CD14-positive monocyte (primary cell): ENCODE results near the gene ST3GAL4. TPM values are rescaled to one million over a fixed set of nuclear protein-coding genes. Genes with fewer than 3 reads are reported as not detected.

ENCODE experiments used
- DNase-seq, 3 donors: peaks; one replicate each; pipeline ENCODE4 v3.0.0-alpha.2; 2011 to 2022
- H2AFZ ChIP-seq: 2 replicates; pipeline ENCODE4 v1.6.0; 2012; ENCODE audit warnings: mild to moderate bottlenecking, low read depth, low read length, inconsistent platforms; ENCODE audit not compliant: insufficient read depth, poor library complexity, severe bottlenecking
- H3K27ac ChIP-seq, 2 donors: 1 replicate in 1 of 2; 2 replicates in 1 of 2; pipeline ENCODE4 v1.5.1; 2012 to 2013; ENCODE audit warnings: low read length in 2 of 2, control low read depth in 1 of 2, inconsistent platforms in 1 of 2, low read depth in 1 of 2, mild to moderate bottlenecking in 1 of 2
- H3K27me3 ChIP-seq, 2 donors: one replicate each; pipeline versions ENCODE4 v1.6.0 to v1.6.1; 2011 to 2013; ENCODE audit warnings: low read length in 2 of 2; ENCODE audit not compliant: control insufficient read depth in 2 of 2, insufficient read depth in 2 of 2
- H3K36me3 ChIP-seq, 2 donors: replicated peaks in 1 of 2; 1 replicate in 1 of 2; 2 replicates in 1 of 2; pipeline versions ENCODE4 v1.5.1 to v1.6.1; 2012 to 2013; ENCODE audit warnings: low read length in 2 of 2, control low read depth in 1 of 2, inconsistent platforms in 1 of 2, mild to moderate bottlenecking in 1 of 2; ENCODE audit not compliant: insufficient read depth in 2 of 2, control insufficient read depth in 1 of 2
- H3K4me1 ChIP-seq, 2 donors: 1 replicate in 1 of 2; 2 replicates in 1 of 2; pipeline versions ENCODE4 v1.5.1 to v1.6.1; 2012 to 2013; ENCODE audit warnings: low read length in 2 of 2, control low read depth in 1 of 2, inconsistent platforms in 1 of 2, mild to moderate bottlenecking in 1 of 2, moderate library complexity in 1 of 2; ENCODE audit not compliant: insufficient read depth in 2 of 2, control insufficient read depth in 1 of 2
- H3K4me2 ChIP-seq: replicated peaks from 2 replicates; pipeline ENCODE3; 2012; ENCODE audit warnings: low read length, moderate library complexity, mild to moderate bottlenecking; ENCODE audit not compliant: poor library complexity, severe bottlenecking; ENCODE audit errors: extremely low read depth
- H3K4me3 ChIP-seq, 3 experiments: fragments of 200-600 bp in 1 of 3; sonication (generic) in 1 of 3; replicated peaks in 1 of 3; 1 replicate in 2 of 3; 2 replicates in 1 of 3; pipeline ENCODE4 v1.5.1; 2011 to 2013; ENCODE audit warnings: low read length in 3 of 3, mild to moderate bottlenecking in 3 of 3, control low read depth in 2 of 3, low read depth in 2 of 3, inconsistent platforms in 1 of 3, moderate library complexity in 1 of 3
- H3K79me2 ChIP-seq: 2 replicates; pipeline ENCODE4 v1.6.0; 2012; ENCODE audit warnings: mild to moderate bottlenecking, control low read depth, inconsistent platforms, low read length, moderate library complexity; ENCODE audit not compliant: insufficient read depth
- H3K9ac ChIP-seq: 2 replicates; pipeline ENCODE4 v1.6.0; 2017; ENCODE audit warnings: low read length, mild to moderate bottlenecking; ENCODE audit not compliant: insufficient read depth, poor library complexity, severe bottlenecking
- H3K9me3 ChIP-seq, 2 donors: replicated peaks in 1 of 2; 1 replicate in 1 of 2; 2 replicates in 1 of 2; pipeline versions ENCODE4 v1.5.1 to v1.6.1; 2012 to 2013; ENCODE audit warnings: low read length in 2 of 2, control low read depth in 1 of 2; ENCODE audit not compliant: control insufficient read depth in 1 of 2, insufficient read depth in 1 of 2
- H4K20me1 ChIP-seq: 2 replicates; pipeline ENCODE4 v1.6.0; 2012; ENCODE audit warnings: mild to moderate bottlenecking, low read length, control low read depth, moderate library complexity; ENCODE audit not compliant: insufficient read depth
- H3K27ac Mint-ChIP-seq, 7 donors: one replicate each; pipeline ENCODE4 v1.8.0; 2020; ENCODE audit warnings: mild to moderate bottlenecking in 7 of 7, mixed read lengths in 7 of 7, moderate library complexity in 6 of 7, inconsistent platforms in 2 of 7
- H3K27me3 Mint-ChIP-seq, 3 donors: one replicate each; pipeline ENCODE4 v1.8.0; 2021 to 2022; ENCODE audit warnings: low read depth in 3 of 3, mild to moderate bottlenecking in 3 of 3, mixed read lengths in 3 of 3, moderate library complexity in 3 of 3, inconsistent platforms in 1 of 3
- H3K36me3 Mint-ChIP-seq, 2 donors: one replicate each; pipeline ENCODE4 v1.8.0; 2020; ENCODE audit warnings: mixed read lengths in 2 of 2, inconsistent platforms in 1 of 2, mild to moderate bottlenecking in 1 of 2
- H3K4me1 Mint-ChIP-seq: one replicate; pipeline ENCODE4 v1.8.0; 2020; ENCODE audit warnings: mild to moderate bottlenecking, mixed read lengths
- H3K4me3 Mint-ChIP-seq, 2 donors: one replicate each; pipeline ENCODE4 v1.8.0; 2020; ENCODE audit warnings: mild to moderate bottlenecking in 2 of 2, mixed read lengths in 2 of 2, moderate library complexity in 1 of 2
- H3K9me3 Mint-ChIP-seq, 7 donors: one replicate each; pipeline ENCODE4 v1.8.0; 2020 to 2022; ENCODE audit warnings: mixed read lengths in 7 of 7, mild to moderate bottlenecking in 6 of 7, moderate library complexity in 6 of 7, inconsistent platforms in 2 of 7
- CTCF ChIP-seq: fragments of 200-600 bp; IDR thresholded peaks from one replicate; pipeline ENCODE4 v1.8.0; 2022; ENCODE audit warnings: antibody characterized with exemption, mild to moderate bottlenecking
- WGBS: methylation state at CpG from one replicate; pipeline ENCODE4 v1.1.5; 2013; ENCODE audit warnings: missing lambda C conversion rate; ENCODE audit not compliant: insufficient coverage; 5-methylcytosine and 5-hydroxymethylcytosine counted together
- intact Hi-C, 2 donors: fragments of 100-400 bp; cut with micrococcal nuclease; formaldehyde crosslinking; loops; one replicate each; pipeline versions ENCODE4 v1.15.0 to v1.15.1; 2023
- polyA plus RNA-seq, 3 donors: library from polyadenylated mRNA; depleted of rRNA in 1 of 3; unstranded in 2 of 3; stranded (reverse) in 1 of 3; fragments of 300-500 nt in 2 of 3; fragments of >200 nt in 1 of 3; fragmentation: Illumina TruSeq in 2 of 3; gene quantifications; 1 replicate in 2 of 3; 2 replicates in 1 of 3; pipeline ENCODE4 v1.2.3, GENCODE V29; 2012 to 2021

ST3GAL4 gene
- polyA plus RNA-seq, 3 donors, result 7.8 to 14.3 (median 10.1) TPM

DNA sequence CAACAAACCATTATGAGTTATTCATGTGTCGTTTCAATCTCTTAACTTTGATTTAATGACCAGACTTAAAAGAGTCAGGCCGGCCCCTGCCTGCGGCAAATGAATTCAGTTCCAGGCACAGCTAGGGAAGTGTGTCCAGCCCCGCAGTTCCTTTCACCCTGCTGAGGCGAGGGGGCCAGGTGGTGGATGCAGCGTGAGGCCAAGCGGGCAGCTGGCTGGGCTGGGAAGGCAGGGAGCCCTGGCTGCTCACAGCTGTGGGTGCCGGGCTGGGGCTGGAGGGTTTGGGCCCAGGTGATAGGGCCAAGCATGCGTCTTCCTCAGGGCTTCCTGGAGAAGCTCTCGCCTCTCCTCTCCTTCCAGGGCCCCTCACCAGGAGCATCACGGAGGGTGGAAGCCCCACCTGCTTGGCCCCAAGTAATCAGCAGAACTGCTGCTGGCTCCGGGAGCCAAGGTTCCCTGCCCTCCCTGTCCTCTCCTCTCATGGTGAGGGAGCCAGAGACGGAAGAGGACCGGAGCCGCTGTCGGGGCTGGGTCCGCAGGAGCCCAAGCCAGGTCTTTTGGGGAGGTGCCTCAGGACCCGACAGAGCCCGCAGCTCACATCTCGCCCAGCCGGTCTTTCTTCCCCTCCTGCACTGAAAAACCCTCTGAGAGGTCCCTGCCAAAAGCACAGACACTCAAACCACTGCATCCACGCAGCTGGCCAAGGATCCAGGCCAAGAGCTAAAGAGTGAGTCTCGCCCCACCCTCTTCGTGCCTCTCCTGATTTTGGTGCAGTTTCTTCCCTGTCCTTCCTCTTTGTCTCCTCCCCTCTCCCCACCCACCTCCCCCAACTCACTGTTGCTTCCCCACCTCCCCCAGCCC, 97.0 kb downstream of the ST3GAL4 start:
- H3K27me3 Mint-ChIP-seq, result peaks cover 2 to 6% (median 3%) of the 10 kb centered on the region in 3 donors
- no peaks in the 10 kb centered on the region for H3K79me2 ChIP-seq
- H2AFZ ChIP-seq, result no peak overlapping the region
- no peak overlapping the region for H3K27ac ChIP-seq
- no peaks in the 10 kb centered on the region for H3K36me3 Mint-ChIP-seq
- WGBS, result 85% methylated on average over 20 of the region's 24 CpGs
- no peaks in the 10 kb centered on the region for H3K36me3 ChIP-seq
- H3K4me1 Mint-ChIP-seq, result no peaks in the 10 kb centered on the region
- H3K4me1 ChIP-seq, result peaks cover 6 to 11% of the 10 kb centered on the region in 2 donors
- H3K4me2 ChIP-seq, result no peak overlapping the region
- H3K4me3 Mint-ChIP-seq, result no peak overlapping the region
- TF ChIP-seq CTCF, result no peak
- no peak overlapping the region for H3K9ac ChIP-seq
- intact Hi-C loops, result no loop called here
- H4K20me1 ChIP-seq, result no peaks in the 10 kb centered on the region
- H3K27me3 ChIP-seq, result no peaks in the 10 kb centered on the region
- peaks cover 7 to 12% of the 10 kb centered on the region in 2 donors for H3K9me3 ChIP-seq
- no peak overlapping the region for H3K4me3 ChIP-seq
- DNase-seq, result no peak
- H3K9me3 Mint-ChIP-seq, result peaks cover 3 to 14% (median 11%) of the 10 kb centered on the region in 7 donors
- H3K27ac Mint-ChIP-seq, result no peak overlapping the region

GRCh38 chr11:126456089-126456488, 100.6 kb downstream of the ST3GAL4 start:
- Histone ChIP-seq H4K20me1 (no peaks in the 10 kb centered on the region), H3K4me1 (peaks cover 9 to 15% of the 10 kb centered on the region in 2 donors), H3K27me3 (no peaks in the 10 kb centered on the region), H3K9me3 (peaks cover 0 to 4% of the 10 kb centered on the region in 2 donors), H3K9ac (no peak overlapping the region), H3K4me2 (no peak overlapping the region), H3K79me2 (no peaks in the 10 kb centered on the region), H2AFZ (no peak overlapping the region), H3K27ac (no peak overlapping the region), H3K36me3 (no peaks in the 10 kb centered on the region), H3K4me3 (no peak overlapping the region)
- no peak overlapping the region for H3K4me3 Mint-ChIP-seq
- no peak for TF ChIP-seq CTCF
- no peak for DNase-seq
- peaks cover 0 to 7% (median 3%) of the 10 kb centered on the region in 7 donors for H3K9me3 Mint-ChIP-seq
- no peak overlapping the region for H3K27ac Mint-ChIP-seq
- intact Hi-C loops, result no loop called here
- 91% methylated on average over 14 of the region's 15 CpGs for WGBS
- H3K36me3 Mint-ChIP-seq, result no peaks in the 10 kb centered on the region
- H3K4me1 Mint-ChIP-seq, result peaks cover 2% of the 10 kb centered on the region
- H3K27me3 Mint-ChIP-seq, result peaks cover 1 to 9% (median 3%) of the 10 kb centered on the region in 3 donors
